Measurements from ENCODE around the gene GTF2F1. TPM values are rescaled to one million over a fixed set of nuclear protein-coding genes. Genes with fewer than 3 reads are reported as not detected.
"Not testable (repeated sequence)": the region's sequence is repeated elsewhere in the genome, so short reads cannot be mapped to it uniquely, and the experiment has no call there.

The GTF2F1 gene
- total and polyA plus RNA-seq, 10 of the 15 experiments (the other 5 are each of a cell fraction or from before 2014, with no cell fraction given), result 4.5 to 61.7 (median 48.5) TPM

GRCh38 chr19:6428692-6429418 lies 35.9 kb upstream of the GTF2F1 start:
- H3K27me3 ChIP-seq (replicated peaks in 1 of 2; ENCODE audit: control insufficient read depth in 2 of 2, insufficient read depth in 2 of 2, low read length in 1 of 2); H3K9ac ChIP-seq (ENCODE audit: control insufficient read depth, insufficient read depth, low read length); H3K27ac ChIP-seq (ENCODE audit: control insufficient read depth, insufficient read depth); H3K4me2 ChIP-seq (ENCODE audit: control insufficient read depth, insufficient read depth); intact Hi-C loops (cut with micrococcal nuclease; ENCODE audit: unreplicated experiment); H4K20me1 ChIP-seq (ENCODE audit: control insufficient read depth, insufficient read depth); H3K79me2 ChIP-seq (ENCODE audit: control insufficient read depth, insufficient read depth, low read length); SMC1A ChIA-PET (ENCODE audit: uncharacterized antibody, unreplicated experiment); RAD21 ChIA-PET (ENCODE audit: unreplicated experiment); FAIRE-seq; ATAC-seq; H3K36me3 ChIP-seq (ENCODE audit: control insufficient read depth in 2 of 2, insufficient read depth in 2 of 2, low read length in 1 of 2); H3K4me1 ChIP-seq (ENCODE audit: control insufficient read depth, insufficient read depth, low read length); DNase-seq (ENCODE audit: low read depth, low spot score); H3K4me3 ChIP-seq; in situ Hi-C loops (cut with MboI); CTCF ChIA-PET; BruUV-seq (replicated peaks); H3K9me3 ChIP-seq (replicated peaks; ENCODE audit: control insufficient read depth, insufficient read depth, low read length): not testable (repeated sequence)
- 66% methylated on average over 2 of the region's 2 CpGs for WGBS (ENCODE audit: insufficient coverage, insufficient replicate concordance, low lambda C conversion rate, missing lambda C conversion rate)
- POLR2A ChIA-PET, result interaction anchor here (0.6 kb wide), 2 partner anchors 50 to 418 kb away, joined by 4 read pairs; no protein-coding TSS in a partner anchor
- peak overlapping the region; percentile 28; the same call in 1 of the 2 replicates for H2AFZ ChIP-seq (ENCODE audit: control insufficient read depth, low read depth, low read length)

DNA sequence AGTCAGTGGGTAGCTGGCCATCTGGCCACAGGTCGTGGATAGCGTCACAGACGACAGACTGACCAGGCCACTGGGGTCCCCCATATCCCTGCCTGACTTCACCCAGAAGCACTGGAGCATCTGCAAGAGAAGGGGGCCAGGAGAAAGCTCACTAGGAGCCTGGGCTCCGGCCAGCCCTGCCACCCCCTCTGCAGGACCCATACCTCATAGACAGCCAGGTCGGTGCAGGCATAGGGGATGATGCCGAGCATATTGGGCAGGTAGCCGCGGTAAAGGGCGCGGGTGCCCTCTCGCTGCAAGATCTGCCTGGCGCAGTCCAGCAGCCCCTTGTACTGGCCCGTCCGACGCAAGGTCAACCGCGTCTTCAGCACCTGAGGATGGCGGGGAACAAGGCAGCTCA lies 34.2 kb upstream of the GTF2F1 start:
- H3K4me3 ChIP-seq, result no peak overlapping the region
- no peak overlapping the region for H3K27ac ChIP-seq (ENCODE audit: control insufficient read depth, insufficient read depth)
- no TSS peak for BruUV-seq (replicated peaks)
- ATAC-seq (no peak), DNase-seq (ENCODE audit: low read depth, low spot score) (no peak), FAIRE-seq (no peak)
- ChIA-PET RAD21 (ENCODE audit: unreplicated experiment) (no interaction called here), CTCF (interaction anchor here (0.8 kb wide), 1 partner anchor 32 kb away, joined by 3 read pairs; no protein-coding TSS in a partner anchor), SMC1A (ENCODE audit: uncharacterized antibody, unreplicated experiment) (interaction anchor here (1.0 kb wide), 1 partner anchor 9 kb away, joined by 5 read pairs; no protein-coding TSS in a partner anchor), POLR2A (interaction anchor here (1.7 kb wide), 1 partner anchor 9 kb away, joined by 4 read pairs; no protein-coding TSS in a partner anchor)
- peaks cover 5% of the 10 kb centered on the region for H3K4me1 ChIP-seq (ENCODE audit: control insufficient read depth, insufficient read depth, low read length)
- H4K20me1 ChIP-seq (ENCODE audit: control insufficient read depth, insufficient read depth), result peaks cover 12% of the 10 kb centered on the region
- TF ChIP-seq SREBF2 (IDR thresholded peaks at IDR 0.05; ENCODE audit: low read length), result no peak
- TF ChIP-seq ZBTB33 (IDR thresholded peaks at IDR 0.05), result no peak
- TF ChIP-seq KLF5 (IDR thresholded peaks at IDR 0.05; ENCODE audit: partially characterized antibody), result no peak
- TF ChIP-seq MTA3 (IDR thresholded peaks at IDR 0.05; ENCODE audit: borderline replicate concordance, low read length), result no peak
- no peak for TF ChIP-seq TBL1XR1 (IDR thresholded peaks at IDR 0.05; ENCODE audit: low read depth, low read length)
- no peak for TF ChIP-seq PAX8 (IDR thresholded peaks at IDR 0.05)
- no peak for TF ChIP-seq ESRRA (IDR thresholded peaks at IDR 0.05; ENCODE audit: low read length)
- no peak for TF ChIP-seq CBFB (IDR thresholded peaks at IDR 0.05; ENCODE audit: low read depth)
- no peak for TF ChIP-seq NFYB (IDR thresholded peaks at IDR 0.05; ENCODE audit: insufficient read depth, low read depth, low read length)
- in situ Hi-C loops (cut with MboI), result no loop called here
- intact Hi-C loops (cut with micrococcal nuclease; ENCODE audit: unreplicated experiment), result no loop called here
- H2AFZ ChIP-seq (ENCODE audit: control insufficient read depth, low read depth, low read length), result no peak overlapping the region
- H3K79me2 ChIP-seq (ENCODE audit: control insufficient read depth, insufficient read depth, low read length), result peaks cover 22% of the 10 kb centered on the region
- no peak overlapping the region for H3K4me2 ChIP-seq (ENCODE audit: control insufficient read depth, insufficient read depth)
- H3K27me3 ChIP-seq (replicated peaks in 1 of 2; ENCODE audit: control insufficient read depth in 2 of 2, insufficient read depth in 2 of 2, low read length in 1 of 2), result no peaks in the 10 kb centered on the region
- WGBS (ENCODE audit: insufficient coverage, insufficient replicate concordance, low lambda C conversion rate, missing lambda C conversion rate), result over 99% methylated on average over 18 of the region's 18 CpGs
- no peaks in the 10 kb centered on the region; the same call in 2 of the 3 replicates for H3K9me3 ChIP-seq (replicated peaks; ENCODE audit: control insufficient read depth, insufficient read depth, low read length)
- H3K9ac ChIP-seq (ENCODE audit: control insufficient read depth, insufficient read depth, low read length), result no peak overlapping the region
- H3K36me3 ChIP-seq (ENCODE audit: control insufficient read depth in 2 of 2, insufficient read depth in 2 of 2, low read length in 1 of 2), result no peaks in the 10 kb centered on the region; a peak in 1 of 4 replicates
